HG03196 (cell line): ENCODE results near the gene ZDHHC20.
A peak's percentile ranks its signal among the peaks of the same experiment; 100 is the strongest.

Experiments used
- ATAC-seq: cut with Tn5 transposase; IDR thresholded peaks from one replicate; pipeline ENCODE4 v1.9.1; 2021; ENCODE audit not compliant: unreplicated experiment

Gene ZDHHC20

GRCh38 chr13:21364357-21364756, 94.7 kb downstream of the ZDHHC20 start:
- no peak for ATAC-seq

- no peak for ATAC-seq
Observed at GRCh38 chr13:21362741-21363140, 96.4 kb downstream of the ZDHHC20 start.

GRCh38 chr13:21361706-21362105, 97.4 kb downstream of the ZDHHC20 start:
- ATAC-seq: no peak

GRCh38 chr13:21361123-21361522, 98.0 kb downstream of the ZDHHC20 start:
- ATAC-seq: no peak

- ATAC-seq: no peak
Observed at GRCh38 chr13:21360463-21360862, 98.6 kb downstream of the ZDHHC20 start.

- ATAC-seq: no peak
Observed at GRCh38 chr13:21359855-21360254, 99.2 kb downstream of the ZDHHC20 start.

- ATAC-seq: no peak
Observed at GRCh38 chr13:21355304-21355703, 103.8 kb downstream of the ZDHHC20 start.

- ATAC-seq: no peak
Observed at GRCh38 chr13:21354721-21355120, 104.4 kb downstream of the ZDHHC20 start.

GRCh38 chr13:21348488-21349120, 110.5 kb downstream of the ZDHHC20 start:
- no peak for ATAC-seq

- no peak for ATAC-seq
Observed at GRCh38 chr13:21347753-21348318, 111.3 kb downstream of the ZDHHC20 start.

- ATAC-seq: no peak
Observed at GRCh38 chr13:21344662-21345176, 114.4 kb downstream of the ZDHHC20 start.

GRCh38 chr13:21343659-21344058, 115.4 kb downstream of the ZDHHC20 start:
- ATAC-seq: no peak

- no peak for ATAC-seq
Observed at GRCh38 chr13:21342699-21343442, 116.2 kb downstream of the ZDHHC20 start.

GRCh38 chr13:21341637-21342422, 117.3 kb downstream of the ZDHHC20 start:
- ATAC-seq: no peak

- ATAC-seq: no peak
Observed at GRCh38 chr13:21338639-21339278, 120.3 kb downstream of the ZDHHC20 start.

- no peak for ATAC-seq
Observed at GRCh38 chr13:21338156-21338555, 120.9 kb downstream of the ZDHHC20 start.

GRCh38 chr13:21336609-21337349, 122.3 kb downstream of the ZDHHC20 start:
- no peak for ATAC-seq

GRCh38 chr13:21333186-21333585, 125.9 kb downstream of the ZDHHC20 start:
- ATAC-seq: no peak

- ATAC-seq: peak; percentile 71
Observed at GRCh38 chr13:21330126-21330861, 128.8 kb downstream of the ZDHHC20 start.
